GM18907 (cell line): ENCODE results near the gene TADA2B.
"Not testable (repeated sequence)": the region's sequence is repeated elsewhere in the genome, so short reads cannot be mapped to it uniquely, and the experiment has no call there.

Experiments
- ATAC-seq: cut with Tn5 transposase; IDR thresholded peaks from one replicate; pipeline ENCODE4 v1.9.1; 2021; ENCODE audit warnings: mild to moderate bottlenecking, moderate library complexity; ENCODE audit not compliant: unreplicated experiment

Gene TADA2B

GRCh38 chr4:7075962-7076695 is 33.0 kb downstream of the TADA2B start:
- no peak for ATAC-seq

- no peak for ATAC-seq
These were observed 33.5 kb downstream of the TADA2B start for GRCh38 chr4:7076696-7077082.

GRCh38 chr4:7077371-7077770 is 34.2 kb downstream of the TADA2B start:
- no peak for ATAC-seq

GRCh38 chr4:7078025-7078424 is 34.9 kb downstream of the TADA2B start:
- no peak for ATAC-seq

- not testable (repeated sequence) for ATAC-seq
These were observed 36.3 kb downstream of the TADA2B start for GRCh38 chr4:7079483-7079882.

GRCh38 chr4:7079909-7080308 is 36.7 kb downstream of the TADA2B start:
- not testable (repeated sequence) for ATAC-seq

- ATAC-seq, result no peak
These were observed 40.7 kb downstream of the TADA2B start for GRCh38 chr4:7083597-7084563.

GRCh38 chr4:7084564-7084961 is 41.4 kb downstream of the TADA2B start:
- ATAC-seq, result not testable (repeated sequence)

- ATAC-seq, result no peak
These were observed 43.2 kb downstream of the TADA2B start for GRCh38 chr4:7086384-7086783.

GRCh38 chr4:7087036-7087435 is 43.9 kb downstream of the TADA2B start:
- no peak for ATAC-seq

- ATAC-seq, result no peak
These were observed 46.2 kb downstream of the TADA2B start for GRCh38 chr4:7089213-7089986.

GRCh38 chr4:7092026-7092425 is 48.9 kb downstream of the TADA2B start:
- no peak for ATAC-seq

GRCh38 chr4:7094916-7095315 is 51.7 kb downstream of the TADA2B start:
- ATAC-seq, result no peak

- no peak for ATAC-seq
These were observed 52.5 kb downstream of the TADA2B start for GRCh38 chr4:7095611-7096155.

GRCh38 chr4:7096236-7096635 is 53.1 kb downstream of the TADA2B start:
- ATAC-seq, result no peak

GRCh38 chr4:7101692-7102515 is 58.7 kb downstream of the TADA2B start:
- ATAC-seq, result peak; percentile 73

- ATAC-seq, result not testable (repeated sequence)
These were observed 59.3 kb downstream of the TADA2B start for GRCh38 chr4:7102516-7102909.

GRCh38 chr4:7103031-7103606 is 59.9 kb downstream of the TADA2B start:
- ATAC-seq, result peak; percentile 90

- no peak for ATAC-seq
These were observed 60.6 kb downstream of the TADA2B start for GRCh38 chr4:7103607-7104365.
